Neuronal stem cell (in vitro differentiated cells): ENCODE measurements around the gene PLCL1.

ENCODE experiments used
- DNase-seq: peaks from one replicate; pipeline ENCODE4 v3.0.0-alpha.2; 2013; ENCODE audit warnings: low spot score
- H2AFZ ChIP-seq: one replicate; pipeline ENCODE4 v1.6.1; 2013; ENCODE audit warnings: mild to moderate bottlenecking, low read length, inconsistent platforms
- H2AK5ac ChIP-seq: 2 replicates; pipeline ENCODE4 v1.6.1; 2013; ENCODE audit warnings: low read depth, mild to moderate bottlenecking, inconsistent platforms, low read length, moderate library complexity, mixed read lengths
- H2BK120ac ChIP-seq: 2 replicates; pipeline ENCODE4 v1.6.1; 2013; ENCODE audit warnings: low read depth, mild to moderate bottlenecking, inconsistent platforms, low read length, moderate library complexity, mixed read lengths
- H2BK12ac ChIP-seq: one replicate; pipeline ENCODE4 v1.6.1; 2013; ENCODE audit warnings: low read length, inconsistent platforms
- H2BK15ac ChIP-seq: 2 replicates; pipeline ENCODE4 v1.6.1; 2013; ENCODE audit warnings: mild to moderate bottlenecking, low read length, inconsistent platforms, mixed read lengths
- H2BK5ac ChIP-seq: one replicate; pipeline ENCODE4 v1.6.1; 2013; ENCODE audit warnings: inconsistent platforms, mild to moderate bottlenecking, low read length, moderate library complexity
- H3K14ac ChIP-seq: one replicate; pipeline ENCODE4 v1.6.1; 2013; ENCODE audit warnings: low read length, inconsistent platforms
- H3K18ac ChIP-seq: 2 replicates; pipeline ENCODE4 v1.6.1; 2013; ENCODE audit warnings: low read length, inconsistent platforms
- H3K23ac ChIP-seq: 2 replicates; pipeline ENCODE4 v1.6.1; 2013; ENCODE audit warnings: low read depth, mild to moderate bottlenecking, mixed read lengths, low read length, inconsistent platforms; ENCODE audit not compliant: poor library complexity
- H3K27ac ChIP-seq: replicated peaks from 3 replicates; pipeline ENCODE4 v1.5.1; 2013; ENCODE audit warnings: low read length, inconsistent platforms
- H3K27me3 ChIP-seq, 3 experiments: 2 replicates each; pipeline ENCODE4 v1.6.1; 2013; ENCODE audit warnings: low read length in 3 of 3, mild to moderate bottlenecking in 2 of 3, inconsistent platforms in 1 of 3, low read depth in 1 of 3, mixed read lengths in 1 of 3, moderate library complexity in 1 of 3; ENCODE audit not compliant: control insufficient read depth in 3 of 3, insufficient read depth in 3 of 3
- H3K36me3 ChIP-seq, 2 donors: replicated peaks in 1 of 2; 2 replicates each; pipeline ENCODE4 v1.6.1; 2013; ENCODE audit warnings: low read length in 2 of 2; ENCODE audit not compliant: control insufficient read depth in 2 of 2, insufficient read depth in 2 of 2
- H3K4ac ChIP-seq: 2 replicates; pipeline ENCODE4 v1.6.1; 2013; ENCODE audit warnings: inconsistent platforms, mild to moderate bottlenecking, low read length, moderate library complexity
- H3K4me1 ChIP-seq, 2 donors: 1 replicate in 1 of 2; 2 replicates in 1 of 2; pipeline ENCODE4 v1.6.1; 2013; ENCODE audit warnings: low read length in 2 of 2, low read depth in 1 of 2; ENCODE audit not compliant: control insufficient read depth in 2 of 2, insufficient read depth in 1 of 2
- H3K4me2 ChIP-seq: one replicate; pipeline ENCODE4 v1.6.1; 2013; ENCODE audit warnings: mild to moderate bottlenecking, low read length, inconsistent platforms; ENCODE audit not compliant: insufficient read depth, poor library complexity, severe bottlenecking
- H3K4me3 ChIP-seq, 2 donors: 2 replicates each; pipeline ENCODE4 v1.5.1; 2013; ENCODE audit warnings: low read length in 2 of 2, mild to moderate bottlenecking in 2 of 2, inconsistent platforms in 1 of 2, moderate library complexity in 1 of 2
- H3K79me1 ChIP-seq: one replicate; pipeline ENCODE4 v1.6.1; 2013; ENCODE audit warnings: low read depth, mild to moderate bottlenecking, inconsistent platforms, low read length, moderate library complexity
- H3K9ac ChIP-seq: one replicate; pipeline ENCODE4 v1.6.1; 2013; ENCODE audit warnings: mild to moderate bottlenecking, low read depth, low read length, inconsistent platforms; ENCODE audit not compliant: poor library complexity
- H3K9me3 ChIP-seq, 2 donors: replicated peaks in 1 of 2; 2 replicates each; pipeline versions ENCODE3 to v1.6.1; 2013; ENCODE audit warnings: low read length in 2 of 2, mild to moderate bottlenecking in 2 of 2, inconsistent platforms in 1 of 2, low read depth in 1 of 2, mixed read lengths in 1 of 2, moderate library complexity in 1 of 2; ENCODE audit not compliant: control insufficient read depth in 2 of 2, insufficient read depth in 1 of 2
- H4K8ac ChIP-seq: one replicate; pipeline ENCODE4 v1.6.1; 2013; ENCODE audit warnings: low read depth, mild to moderate bottlenecking, inconsistent platforms, low read length, moderate library complexity
- H4K91ac ChIP-seq: one replicate; pipeline ENCODE4 v1.6.1; 2013; ENCODE audit warnings: low read length, low read depth, mild to moderate bottlenecking, inconsistent platforms; ENCODE audit not compliant: poor library complexity
- WGBS, 2 donors: extraction: QIAGEN DNeasy Blood & Tissue Kit; methylation state at CpG; one replicate each; pipeline ENCODE4 v1.1.7; 2013; ENCODE audit warnings: missing lambda C conversion rate in 2 of 2, mixed read lengths in 1 of 2; ENCODE audit not compliant: insufficient read length in 2 of 2, insufficient replicate concordance in 1 of 2; ENCODE audit errors: extremely low coverage in 2 of 2; 5-methylcytosine and 5-hydroxymethylcytosine counted together

Gene PLCL1

GRCh38 chr2:197876524-197876923 is 72.1 kb downstream of the PLCL1 start:
- no peak overlapping the region for H4K8ac ChIP-seq
- H4K91ac ChIP-seq, result no peak overlapping the region
- no peak overlapping the region for H2BK12ac ChIP-seq
- H3K4me2 ChIP-seq, result no peak overlapping the region
- H3K4me1 ChIP-seq, result peaks cover 6 to 7% of the 10 kb centered on the region in 2 donors
- no peaks in the 10 kb centered on the region for H3K27me3 ChIP-seq
- H2BK120ac ChIP-seq, result no peak overlapping the region
- no peak for DNase-seq
- no peak overlapping the region for H2AFZ ChIP-seq
- no peaks in the 10 kb centered on the region for H3K79me1 ChIP-seq
- H3K4me3 ChIP-seq, result no peak overlapping the region
- no peak overlapping the region for H3K18ac ChIP-seq
- no peak overlapping the region for H3K4ac ChIP-seq
- no peaks in the 10 kb centered on the region for H3K36me3 ChIP-seq
- H3K9ac ChIP-seq, result no peak overlapping the region
- no peak overlapping the region for H2BK15ac ChIP-seq
- H3K9me3 ChIP-seq, result no peaks in the 10 kb centered on the region
- no peak overlapping the region for H3K23ac ChIP-seq
- H3K14ac ChIP-seq, result no peak overlapping the region
- H2AK5ac ChIP-seq, result no peak overlapping the region
- no peak overlapping the region for H3K27ac ChIP-seq
- no peak overlapping the region for H2BK5ac ChIP-seq
- WGBS, 2 donors, result no CpG with 5 or more reads among the region's 1 CpG

- Histone ChIP-seq H4K91ac (no peak overlapping the region), H3K23ac (no peak overlapping the region), H2AFZ (no peak overlapping the region), H2BK15ac (no peak overlapping the region), H3K27ac (no peak overlapping the region), H2AK5ac (no peak overlapping the region), H3K36me3 (no peaks in the 10 kb centered on the region), H3K4me2 (no peak overlapping the region), H3K4me1 (peaks cover 4 to 7% of the 10 kb centered on the region in 2 donors), H3K14ac (no peak overlapping the region), H2BK5ac (no peak overlapping the region), H2BK120ac (no peak overlapping the region), H2BK12ac (no peak overlapping the region), H3K27me3 (no peaks in the 10 kb centered on the region), H3K4me3 (no peak overlapping the region), H3K79me1 (no peaks in the 10 kb centered on the region), H3K18ac (no peak overlapping the region), H4K8ac (no peak overlapping the region), H3K9ac (no peak overlapping the region), H3K9me3 (no peaks in the 10 kb centered on the region), H3K4ac (no peak overlapping the region)
- DNase-seq, result no peak
- WGBS, 2 donors, result no CpG with 5 or more reads among the region's 1 CpG
These were observed 72.6 kb downstream of the PLCL1 start for GRCh38 chr2:197877038-197877437.

- H2AFZ ChIP-seq, result peak overlapping the region; percentile 12
- H3K4me3 ChIP-seq, result no peak overlapping the region
- H4K91ac ChIP-seq, result no peak overlapping the region
- H3K4me1 ChIP-seq, result no peaks in the 10 kb centered on the region
- DNase-seq, result no peak
- no peak overlapping the region for H3K23ac ChIP-seq
- no peak overlapping the region for H3K4ac ChIP-seq
- H3K9me3 ChIP-seq, result no peaks in the 10 kb centered on the region
- H2AK5ac ChIP-seq, result no peak overlapping the region
- no peak overlapping the region for H2BK12ac ChIP-seq
- no peaks in the 10 kb centered on the region for H3K79me1 ChIP-seq
- H3K14ac ChIP-seq, result no peak overlapping the region
- WGBS, 2 donors, result no CpG with 5 or more reads among the region's 1 CpG
- no peaks in the 10 kb centered on the region for H3K36me3 ChIP-seq
- no peak overlapping the region for H2BK120ac ChIP-seq
- no peak overlapping the region for H3K4me2 ChIP-seq
- no peak overlapping the region for H2BK15ac ChIP-seq
- H3K27me3 ChIP-seq, result no peaks in the 10 kb centered on the region
- H4K8ac ChIP-seq, result no peak overlapping the region
- no peak overlapping the region for H2BK5ac ChIP-seq
- no peak overlapping the region for H3K9ac ChIP-seq
- no peak overlapping the region for H3K18ac ChIP-seq
- no peak overlapping the region for H3K27ac ChIP-seq
These were observed 74.4 kb downstream of the PLCL1 start for GRCh38 chr2:197878792-197879191.

GRCh38 chr2:197879812-197880408 is 75.5 kb downstream of the PLCL1 start:
- Histone ChIP-seq H3K4me2 (no peak overlapping the region), H2BK12ac (no peak overlapping the region), H3K36me3 (no peaks in the 10 kb centered on the region), H2BK5ac (no peak overlapping the region), H3K9ac (no peak overlapping the region), H3K4ac (no peak overlapping the region), H3K27ac (no peak overlapping the region), H2AK5ac (no peak overlapping the region), H3K14ac (no peak overlapping the region), H3K79me1 (no peaks in the 10 kb centered on the region), H3K4me3 (no peak overlapping the region), H3K9me3 (no peaks in the 10 kb centered on the region), H2BK120ac (no peak overlapping the region), H4K8ac (no peak overlapping the region), H3K27me3 (no peaks in the 10 kb centered on the region), H3K23ac (no peak overlapping the region), H3K4me1 (no peaks in the 10 kb centered on the region), H2AFZ (no peak overlapping the region), H3K18ac (no peak overlapping the region), H2BK15ac (no peak overlapping the region), H4K91ac (no peak overlapping the region)
- no CpG with 5 or more reads among the region's 3 CpGs for WGBS, 2 donors
- no peak for DNase-seq
